Thoracic aorta (tissue), 2 donors: Measurements from ENCODE around the gene SNX5. TPM values are rescaled to one million over a fixed set of nuclear protein-coding genes. Genes with fewer than 3 reads are reported as not detected.

Experiments used
- ATAC-seq: fragments of 150-250 bp; one replicate; pipeline ENCODE4 v1.8.0; 2017; ENCODE audit warnings: low read depth; ENCODE audit not compliant: insufficient number of reproducible peaks, low FRiP score
- DNase-seq: peaks from one replicate; pipeline ENCODE4 v3.0.0-alpha.2; 2020; ENCODE audit warnings: low spot score
- H3K27ac ChIP-seq, 2 donors: fragments of 200-600 bp; sonication (generic); 1 replicate in 1 of 2; 2 replicates in 1 of 2; pipeline ENCODE4 v1.5.1; 2016; ENCODE audit warnings: mild to moderate bottlenecking in 2 of 2, moderate library complexity in 2 of 2
- H3K27me3 ChIP-seq: fragments of 200-600 bp; sonication (generic); replicated peaks from 2 replicates; pipeline ENCODE4 v1.6.0; 2016; ENCODE audit warnings: mild to moderate bottlenecking; ENCODE audit not compliant: insufficient read depth
- H3K36me3 ChIP-seq: fragments of 200-600 bp; sonication (generic); one replicate; pipeline ENCODE4 v1.5.1; 2016
- H3K4me1 ChIP-seq, 2 donors: fragments of 200-600 bp; sonication (generic); 1 replicate in 1 of 2; 2 replicates in 1 of 2; pipeline versions ENCODE4 v1.5.1 to v1.6.0; 2016; ENCODE audit warnings: low read depth in 2 of 2, mild to moderate bottlenecking in 1 of 2; ENCODE audit not compliant: control insufficient read depth in 1 of 2
- H3K4me3 ChIP-seq: fragments of 200-600 bp; sonication (generic); 2 replicates; pipeline ENCODE4 v1.5.1; 2016; ENCODE audit warnings: mild to moderate bottlenecking
- H3K9me3 ChIP-seq: fragments of 200-600 bp; sonication (generic); 2 replicates; pipeline ENCODE4 v1.5.1; 2016
- total RNA-seq, 2 donors: library from RNA; depleted of rRNA; stranded (reverse); fragments of >200 nt; gene quantifications; one replicate each; pipeline versions ENCODE4 v1.1.0 to v1.2.3, GENCODE V29; 2016
- TF ChIP-seq, protein P1 (sequence below): fragments of 200-600 bp; sonication (generic); IDR thresholded peaks from one replicate; pipeline ENCODE4 v1.5.1; 2019; ENCODE audit warnings: antibody characterized with exemption

Gene SNX5
- total RNA-seq, 2 donors from 2014 or later = 63.0 to 112 TPM

GRCh38 chr20:18005990-18006364 lies 37.4 kb upstream of the SNX5 start:
- Histone ChIP-seq H3K27ac (no peak overlapping the region), H3K9me3 (no peaks in the 10 kb centered on the region), H3K27me3 (no peaks in the 10 kb centered on the region), H3K4me3 (no peak overlapping the region), H3K4me1 (peaks cover 0 to 15% of the 10 kb centered on the region in 2 donors), H3K36me3 (no peaks in the 10 kb centered on the region)
- TF ChIP-seq, protein P1, sequence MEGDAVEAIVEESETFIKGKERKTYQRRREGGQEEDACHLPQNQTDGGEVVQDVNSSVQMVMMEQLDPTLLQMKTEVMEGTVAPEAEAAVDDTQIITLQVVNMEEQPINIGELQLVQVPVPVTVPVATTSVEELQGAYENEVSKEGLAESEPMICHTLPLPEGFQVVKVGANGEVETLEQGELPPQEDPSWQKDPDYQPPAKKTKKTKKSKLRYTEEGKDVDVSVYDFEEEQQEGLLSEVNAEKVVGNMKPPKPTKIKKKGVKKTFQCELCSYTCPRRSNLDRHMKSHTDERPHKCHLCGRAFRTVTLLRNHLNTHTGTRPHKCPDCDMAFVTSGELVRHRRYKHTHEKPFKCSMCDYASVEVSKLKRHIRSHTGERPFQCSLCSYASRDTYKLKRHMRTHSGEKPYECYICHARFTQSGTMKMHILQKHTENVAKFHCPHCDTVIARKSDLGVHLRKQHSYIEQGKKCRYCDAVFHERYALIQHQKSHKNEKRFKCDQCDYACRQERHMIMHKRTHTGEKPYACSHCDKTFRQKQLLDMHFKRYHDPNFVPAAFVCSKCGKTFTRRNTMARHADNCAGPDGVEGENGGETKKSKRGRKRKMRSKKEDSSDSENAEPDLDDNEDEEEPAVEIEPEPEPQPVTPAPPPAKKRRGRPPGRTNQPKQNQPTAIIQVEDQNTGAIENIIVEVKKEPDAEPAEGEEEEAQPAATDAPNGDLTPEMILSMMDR = no peak
- DNase-seq (no peak), ATAC-seq (no peak)

- H3K9me3 ChIP-seq = no peaks in the 10 kb centered on the region
- H3K4me3 ChIP-seq = no peak overlapping the region
- ATAC-seq = no peak
- no peak overlapping the region for H3K27ac ChIP-seq
- H3K4me1 ChIP-seq = peaks cover 0 to 15% of the 10 kb centered on the region in 2 donors
- no peaks in the 10 kb centered on the region for H3K36me3 ChIP-seq
- DNase-seq = no peak
- H3K27me3 ChIP-seq = no peaks in the 10 kb centered on the region
- TF ChIP-seq, protein P1 = no peak
These were observed 36.8 kb upstream of the SNX5 start for GRCh38 chr20:18005170-18005989.

GRCh38 chr20:18004384-18005031 lies 35.9 kb upstream of the SNX5 start:
- Histone ChIP-seq H3K27ac (no peak overlapping the region), H3K4me1 (peaks cover 0 to 15% of the 10 kb centered on the region in 2 donors)
- TF ChIP-seq, protein P1 = no peak

DNA sequence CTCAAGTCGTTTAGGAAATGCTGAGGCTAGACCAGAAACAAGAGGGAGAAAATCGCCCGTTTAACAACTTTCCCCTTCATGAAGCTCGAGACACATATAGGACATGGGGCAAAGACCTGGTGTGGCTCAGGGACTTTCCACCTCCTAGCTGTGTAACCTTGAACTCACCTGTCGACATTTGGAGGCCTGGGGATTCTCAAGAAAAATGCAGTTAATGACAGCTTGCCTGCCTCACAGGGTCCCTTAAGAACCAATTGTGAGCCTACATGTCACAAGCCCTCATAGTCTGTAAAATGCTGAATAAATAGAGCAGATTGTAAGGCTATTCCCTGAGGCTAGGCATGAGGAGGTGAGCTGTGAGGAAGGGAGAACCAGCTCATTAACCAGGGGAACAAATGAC lies 35.3 kb upstream of the SNX5 start:
- no peak for DNase-seq
- peaks cover 0 to 15% of the 10 kb centered on the region in 2 donors for H3K4me1 ChIP-seq
- no peaks in the 10 kb centered on the region for H3K27me3 ChIP-seq
- no peak overlapping the region for H3K27ac ChIP-seq
- H3K36me3 ChIP-seq = no peaks in the 10 kb centered on the region
- TF ChIP-seq, protein P1 = no peak
- H3K4me3 ChIP-seq = no peak overlapping the region
- no peak for ATAC-seq
- no peaks in the 10 kb centered on the region for H3K9me3 ChIP-seq

More at GRCh38 chr20:18004384-18005031, 35.9 kb upstream of the SNX5 start:
- no peaks in the 10 kb centered on the region for H3K27me3 ChIP-seq
- no peak for DNase-seq
- no peaks in the 10 kb centered on the region for H3K9me3 ChIP-seq
- ATAC-seq = no peak
- H3K4me3 ChIP-seq = no peak overlapping the region
- no peaks in the 10 kb centered on the region for H3K36me3 ChIP-seq

GRCh38 chr20:18001131-18001921 lies 32.7 kb upstream of the SNX5 start:
- H3K4me3 ChIP-seq = no peak overlapping the region
- H3K9me3 ChIP-seq = no peaks in the 10 kb centered on the region
- TF ChIP-seq, protein P1 = no peak
- H3K27ac ChIP-seq = no peak overlapping the region
- peaks cover 0 to 11% of the 10 kb centered on the region in 2 donors for H3K4me1 ChIP-seq
- no peaks in the 10 kb centered on the region for H3K27me3 ChIP-seq
- DNase-seq (peak; percentile 4), ATAC-seq (peak; percentile 89)
- H3K36me3 ChIP-seq = no peaks in the 10 kb centered on the region
